ENCODE data around the gene CA6. TPM values are rescaled to one million over a fixed set of nuclear protein-coding genes. Genes with fewer than 3 reads are reported as not detected.

Gene CA6
- total and polyA plus RNA-seq, 4 donors, result 0.03 TPM; not detected in 3

GRCh38 chr1:8943498-8944405 lies 1.9 kb upstream of the CA6 start:
- Histone ChIP-seq H3K27ac (ENCODE audit: low read depth in 1 of 2, low read length in 1 of 2) (no peak overlapping the region), H3K4me1 (ENCODE audit: control insufficient read depth in 5 of 5, insufficient read depth in 5 of 5, low read length in 5 of 5) (peaks cover 0 to 7% (median 0%) of the 10 kb centered on the region in 5 donors), H3K9ac (ENCODE audit: insufficient read depth in 1 of 2, low read length in 2 of 2) (no peak overlapping the region), H3K36me3 (ENCODE audit: control insufficient read depth in 4 of 4, insufficient read depth in 4 of 4, low read length in 4 of 4) (no peaks in the 10 kb centered on the region), H3K9me3 (ENCODE audit: control insufficient read depth in 4 of 4, insufficient read depth in 3 of 4, low read length in 3 of 4) (no peaks in the 10 kb centered on the region), H3K27me3 (ENCODE audit: control insufficient read depth in 3 of 3, insufficient read depth in 3 of 3, low read length in 2 of 3) (no peaks in the 10 kb centered on the region), H3K4me3 (no peak overlapping the region)
- TF ChIP-seq CTCF (IDR thresholded peaks at IDR 0.05; ENCODE audit: control extremely low read depth, extremely low read depth), result no peak
- 54 to 69% methylated on average over 16 of the region's 16 CpGs for WGBS, 2 donors
- DNase-seq (peak; percentile 26 to 67 (median 31)), ATAC-seq (ENCODE audit: insufficient read depth, low FRiP score) (no peak)

GRCh38 chr1:8947127-8947691 lies 1.5 kb downstream of the CA6 start:
- H3K4me1 ChIP-seq (ENCODE audit: control insufficient read depth in 5 of 5, insufficient read depth in 5 of 5, low read length in 5 of 5), result peaks cover 0 to 7% (median 0%) of the 10 kb centered on the region in 5 donors
- H3K9me3 ChIP-seq (ENCODE audit: control insufficient read depth in 4 of 4, insufficient read depth in 3 of 4, low read length in 3 of 4), result no peaks in the 10 kb centered on the region
- H3K9ac ChIP-seq (ENCODE audit: insufficient read depth in 1 of 2, low read length in 2 of 2), result no peak overlapping the region
- DNase-seq (peak in 1 of 3 donors; percentile 32), ATAC-seq (ENCODE audit: insufficient read depth, low FRiP score) (no peak)
- peak overlapping the region in 1 of 2 donors; percentile 53 for H3K27ac ChIP-seq (ENCODE audit: low read depth in 1 of 2, low read length in 1 of 2)
- H3K4me3 ChIP-seq, result no peak overlapping the region
- TF ChIP-seq CTCF (IDR thresholded peaks at IDR 0.05; ENCODE audit: control extremely low read depth, extremely low read depth), result no peak
- no peaks in the 10 kb centered on the region for H3K27me3 ChIP-seq (ENCODE audit: control insufficient read depth in 3 of 3, insufficient read depth in 3 of 3, low read length in 2 of 3)
- H3K36me3 ChIP-seq (ENCODE audit: control insufficient read depth in 4 of 4, insufficient read depth in 4 of 4, low read length in 4 of 4), result no peaks in the 10 kb centered on the region
- WGBS, 2 donors, result 31 to 54% methylated on average over 9 of the region's 9 CpGs

GRCh38 chr1:8950309-8950708 lies 4.6 kb downstream of the CA6 start:
- Histone ChIP-seq H3K4me3 (no peak overlapping the region), H3K36me3 (ENCODE audit: control insufficient read depth in 4 of 4, insufficient read depth in 4 of 4, low read length in 4 of 4) (no peaks in the 10 kb centered on the region), H3K9me3 (ENCODE audit: control insufficient read depth in 4 of 4, insufficient read depth in 3 of 4, low read length in 3 of 4) (no peaks in the 10 kb centered on the region), H3K27ac (ENCODE audit: low read depth in 1 of 2, low read length in 1 of 2) (no peak overlapping the region), H3K27me3 (ENCODE audit: control insufficient read depth in 3 of 3, insufficient read depth in 3 of 3, low read length in 2 of 3) (no peaks in the 10 kb centered on the region), H3K4me1 (ENCODE audit: control insufficient read depth in 5 of 5, insufficient read depth in 5 of 5, low read length in 5 of 5) (peaks cover 0 to 4% (median 0%) of the 10 kb centered on the region in 5 donors), H3K9ac (ENCODE audit: insufficient read depth in 1 of 2, low read length in 2 of 2) (no peak overlapping the region)
- ATAC-seq (ENCODE audit: insufficient read depth, low FRiP score) (no peak), DNase-seq (no peak)
- 70 to 88% methylated on average over 3 of the region's 3 CpGs for WGBS, 2 donors
- TF ChIP-seq CTCF (IDR thresholded peaks at IDR 0.05; ENCODE audit: control extremely low read depth, extremely low read depth), result no peak

Data from lung (tissue), 12 donors.